HEK293 (cell line): ENCODE measurements around the gene MYL6B.

ENCODE experiments used
- CTCF ChIA-PET: fragments of 350-600 bp; formaldehyde crosslinking; extraction: SDS; loops from one replicate; lab custom pipeline; 2021; ENCODE audit warnings: antibody characterized with exemption; lab: Yijun Ruan, JAX
- POLR2A ChIA-PET: fragments of 300-600 bp; formaldehyde crosslinking; extraction: SDS; loops from one replicate; lab custom pipeline; 2020; ENCODE audit warnings: antibody characterized with exemption, inconsistent platforms; lab: Yijun Ruan, JAX
- H3K27ac ChIP-seq: fragments of 200-500 bp; sonication (Bioruptor generic); 2 replicates; pipeline ENCODE4 v1.5.1; 2014; ENCODE audit warnings: low read depth, low read length, control low read depth, inconsistent platforms; ENCODE audit errors: extremely low read depth
- H3K36me3 ChIP-seq, 2 experiments: fragments of 200-500 bp in 1 of 2; sonication (Bioruptor generic) in 1 of 2; 1 replicate in 1 of 2; 2 replicates in 1 of 2; pipeline ENCODE4 v1.5.1; 2014 to 2017; ENCODE audit warnings: inconsistent platforms in 2 of 2, low read length in 2 of 2; ENCODE audit not compliant: control insufficient read depth in 2 of 2, insufficient read depth in 1 of 2
- H3K4me1 ChIP-seq: fragments of 200-500 bp; sonication (Bioruptor generic); 2 replicates; pipeline ENCODE4 v1.5.1; 2014; ENCODE audit warnings: mild to moderate bottlenecking, low read length, inconsistent platforms; ENCODE audit not compliant: control insufficient read depth, insufficient read depth
- H3K4me3 ChIP-seq: 2 replicates; pipeline ENCODE4 v1.5.1; 2011; ENCODE audit warnings: low read depth, mild to moderate bottlenecking, control low read depth, low read length, moderate library complexity
- H3K9me3 ChIP-seq: fragments of 200-500 bp; sonication (Bioruptor generic); 2 replicates; pipeline ENCODE4 v1.5.1; 2014; ENCODE audit warnings: low read depth, low read length, inconsistent platforms; ENCODE audit not compliant: control insufficient read depth, insufficient read depth
- IKZF3 ChIP-seq: fragments of 450-650 bp; IDR thresholded peaks from 2 replicates; pipeline ENCODE4 v1.5.0; 2018; ENCODE audit warnings: missing biosample characterization, mild to moderate bottlenecking, missing genetic modification characterization, moderate library complexity
- KLF1 ChIP-seq: fragments of 450-650 bp; formaldehyde crosslinking; IDR thresholded peaks from 2 replicates; pipeline ENCODE4 v1.5.1; 2016; ENCODE audit warnings: missing biosample characterization, missing genetic modification characterization
- YY2 ChIP-seq: fragments of 450-650 bp; formaldehyde crosslinking; IDR thresholded peaks from 2 replicates; pipeline ENCODE4 v1.5.1; 2016; ENCODE audit warnings: missing biosample characterization, missing genetic modification characterization
- ZFP3 ChIP-seq: fragments of 450-650 bp; formaldehyde crosslinking; IDR thresholded peaks from 2 replicates; pipeline ENCODE4 v1.5.1; 2016; ENCODE audit warnings: low read depth, missing biosample characterization, missing genetic modification characterization
- ZNF175 ChIP-seq: fragments of 450-650 bp; formaldehyde crosslinking; IDR thresholded peaks from 2 replicates; pipeline ENCODE4 v1.5.1; 2016; ENCODE audit warnings: missing biosample characterization, missing genetic modification characterization
- ZNF248 ChIP-seq: fragments of 450-650 bp; formaldehyde crosslinking; IDR thresholded peaks from 2 replicates; pipeline ENCODE4 v1.5.1; 2017; ENCODE audit warnings: missing biosample characterization, missing genetic modification characterization
- ZNF292 ChIP-seq: fragments of 450-650 bp; formaldehyde crosslinking; IDR thresholded peaks from 2 replicates; pipeline ENCODE4 v1.5.1; 2016; ENCODE audit warnings: low read depth, missing biosample characterization, missing genetic modification characterization, borderline replicate concordance
- ZNF391 ChIP-seq: fragments of 450-650 bp; formaldehyde crosslinking; IDR thresholded peaks from 2 replicates; pipeline ENCODE4 v1.5.1; 2016; ENCODE audit warnings: low read depth, missing biosample characterization, missing genetic modification characterization, borderline replicate concordance
- ZNF501 ChIP-seq: fragments of 450-650 bp; formaldehyde crosslinking; IDR thresholded peaks from 2 replicates; pipeline ENCODE4 v1.5.1; 2016; ENCODE audit warnings: missing biosample characterization, missing genetic modification characterization
- ZNF530 ChIP-seq: fragments of 450-650 bp; formaldehyde crosslinking; IDR thresholded peaks from 2 replicates; pipeline ENCODE4 v1.5.1; 2016; ENCODE audit warnings: low read depth, missing biosample characterization, missing genetic modification characterization
- ZNF544 ChIP-seq: fragments of 450-650 bp; formaldehyde crosslinking; IDR thresholded peaks from 2 replicates; pipeline ENCODE4 v1.5.0; 2017; ENCODE audit warnings: missing biosample characterization, missing genetic modification characterization
- ZNF548 ChIP-seq: fragments of 450-650 bp; formaldehyde crosslinking; IDR thresholded peaks from 2 replicates; pipeline ENCODE4 v1.5.1; 2016; ENCODE audit warnings: missing biosample characterization, missing genetic modification characterization
- ZNF561 ChIP-seq: fragments of 450-650 bp; IDR thresholded peaks from 2 replicates; pipeline ENCODE4 v1.5.1; 2018; ENCODE audit warnings: missing biosample characterization, missing genetic modification characterization, borderline replicate concordance
- ZNF626 ChIP-seq: fragments of 450-650 bp; sonication (Bioruptor Pico); formaldehyde crosslinking; IDR thresholded peaks from 2 replicates; pipeline ENCODE4 v1.5.1; 2018; ENCODE audit warnings: missing biosample characterization, missing genetic modification characterization, inconsistent platforms
- ZNF843 ChIP-seq: fragments of 450-650 bp; formaldehyde crosslinking; IDR thresholded peaks from 2 replicates; pipeline ENCODE4 v1.5.1; 2016; ENCODE audit warnings: missing biosample characterization, missing genetic modification characterization
- TF ChIP-seq, protein P1 (sequence below): fragments of 450-650 bp; formaldehyde crosslinking; IDR thresholded peaks from 2 replicates; pipeline ENCODE4 v1.5.1; 2016; ENCODE audit warnings: missing biosample characterization, missing genetic modification characterization, borderline replicate concordance
- TF ChIP-seq, protein P2 (sequence below): fragments of 450-650 bp; formaldehyde crosslinking; IDR thresholded peaks from 2 replicates; pipeline ENCODE4 v1.5.1; 2017; ENCODE audit warnings: missing biosample characterization, missing genetic modification characterization
- TF ChIP-seq, protein P3 (sequence below): fragments of 450-650 bp; formaldehyde crosslinking; IDR thresholded peaks from 2 replicates; pipeline ENCODE4 v1.5.1; 2016; ENCODE audit warnings: missing biosample characterization, missing genetic modification characterization, borderline replicate concordance

The MYL6B gene

DNA sequence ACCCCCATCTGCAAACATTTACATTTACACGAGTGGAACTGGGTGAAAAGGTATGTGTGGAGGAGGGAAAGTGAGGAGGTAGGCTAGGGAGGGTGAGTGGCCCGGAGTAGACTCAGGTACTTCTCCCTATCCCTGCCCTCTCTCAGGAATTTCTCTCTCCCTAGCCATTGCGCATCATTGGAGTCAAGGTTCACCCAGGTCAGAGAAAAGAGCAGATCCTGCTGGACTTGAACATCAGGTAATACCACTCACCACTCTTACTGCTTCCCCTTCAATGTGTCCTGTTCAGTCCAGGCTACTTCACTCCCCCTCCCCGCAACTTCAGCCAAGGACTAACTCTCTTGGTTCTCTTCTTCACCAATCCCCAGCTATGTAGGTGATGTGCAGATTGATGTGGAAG, 21.5 kb upstream of the MYL6B start:
- Histone ChIP-seq H3K4me1 (peaks cover 9% of the 10 kb centered on the region), H3K27ac (no peak overlapping the region), H3K4me3 (no peak overlapping the region), H3K36me3 (peaks cover 26 to 55% of the 10 kb centered on the region in 2 experiments; a peak in 2 of 3 replicates), H3K9me3 (no peaks in the 10 kb centered on the region)
- POLR2A ChIA-PET = interaction anchor here (1.3 kb wide), 1 partner anchor 13 kb away, joined by 3 read pairs; no protein-coding TSS in a partner anchor
- TF ChIP-seq KLF1 (tag by site-specific recombination) (no peak), ZNF548 (tag by site-specific recombination) (no peak), ZNF843 (tag by site-specific recombination) (no peak), YY2 (no peak), ZNF561 (tag by site-specific recombination) (no peak), ZFP3 (tag by site-specific recombination) (no peak), ZNF391 (tag by site-specific recombination) (no peak), IKZF3 (no peak), ZNF530 (no peak), ZNF292 (tag by site-specific recombination) (no peak), ZNF501 (no peak), ZNF175 (tag by site-specific recombination) (no peak), ZNF626 (tag by site-specific recombination) (no peak), ZNF248 (tag by site-specific recombination) (no peak), ZNF544 (tag by site-specific recombination) (no peak)
- TF ChIP-seq, protein P1, sequence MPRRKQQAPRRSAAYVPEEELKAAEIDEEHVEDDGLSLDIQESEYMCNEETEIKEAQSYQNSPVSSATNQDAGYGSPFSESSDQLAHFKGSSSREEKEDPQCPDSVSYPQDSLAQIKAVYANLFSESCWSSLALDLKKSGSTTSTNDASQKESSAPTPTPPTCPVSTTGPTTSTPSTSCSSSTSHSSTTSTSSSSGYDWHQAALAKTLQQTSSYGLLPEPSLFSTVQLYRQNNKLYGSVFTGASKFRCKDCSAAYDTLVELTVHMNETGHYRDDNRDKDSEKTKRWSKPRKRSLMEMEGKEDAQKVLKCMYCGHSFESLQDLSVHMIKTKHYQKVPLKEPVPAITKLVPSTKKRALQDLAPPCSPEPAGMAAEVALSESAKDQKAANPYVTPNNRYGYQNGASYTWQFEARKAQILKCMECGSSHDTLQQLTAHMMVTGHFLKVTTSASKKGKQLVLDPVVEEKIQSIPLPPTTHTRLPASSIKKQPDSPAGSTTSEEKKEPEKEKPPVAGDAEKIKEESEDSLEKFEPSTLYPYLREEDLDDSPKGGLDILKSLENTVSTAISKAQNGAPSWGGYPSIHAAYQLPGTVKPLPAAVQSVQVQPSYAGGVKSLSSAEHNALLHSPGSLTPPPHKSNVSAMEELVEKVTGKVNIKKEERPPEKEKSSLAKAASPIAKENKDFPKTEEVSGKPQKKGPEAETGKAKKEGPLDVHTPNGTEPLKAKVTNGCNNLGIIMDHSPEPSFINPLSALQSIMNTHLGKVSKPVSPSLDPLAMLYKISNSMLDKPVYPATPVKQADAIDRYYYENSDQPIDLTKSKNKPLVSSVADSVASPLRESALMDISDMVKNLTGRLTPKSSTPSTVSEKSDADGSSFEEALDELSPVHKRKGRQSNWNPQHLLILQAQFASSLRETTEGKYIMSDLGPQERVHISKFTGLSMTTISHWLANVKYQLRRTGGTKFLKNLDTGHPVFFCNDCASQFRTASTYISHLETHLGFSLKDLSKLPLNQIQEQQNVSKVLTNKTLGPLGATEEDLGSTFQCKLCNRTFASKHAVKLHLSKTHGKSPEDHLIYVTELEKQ (tag by site-specific recombination) = no peak
- TF ChIP-seq, protein P2, sequence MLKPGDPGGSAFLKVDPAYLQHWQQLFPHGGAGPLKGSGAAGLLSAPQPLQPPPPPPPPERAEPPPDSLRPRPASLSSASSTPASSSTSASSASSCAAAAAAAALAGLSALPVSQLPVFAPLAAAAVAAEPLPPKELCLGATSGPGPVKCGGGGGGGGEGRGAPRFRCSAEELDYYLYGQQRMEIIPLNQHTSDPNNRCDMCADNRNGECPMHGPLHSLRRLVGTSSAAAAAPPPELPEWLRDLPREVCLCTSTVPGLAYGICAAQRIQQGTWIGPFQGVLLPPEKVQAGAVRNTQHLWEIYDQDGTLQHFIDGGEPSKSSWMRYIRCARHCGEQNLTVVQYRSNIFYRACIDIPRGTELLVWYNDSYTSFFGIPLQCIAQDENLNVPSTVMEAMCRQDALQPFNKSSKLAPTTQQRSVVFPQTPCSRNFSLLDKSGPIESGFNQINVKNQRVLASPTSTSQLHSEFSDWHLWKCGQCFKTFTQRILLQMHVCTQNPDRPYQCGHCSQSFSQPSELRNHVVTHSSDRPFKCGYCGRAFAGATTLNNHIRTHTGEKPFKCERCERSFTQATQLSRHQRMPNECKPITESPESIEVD (tag by site-specific recombination) = no peak
- TF ChIP-seq, protein P3, sequence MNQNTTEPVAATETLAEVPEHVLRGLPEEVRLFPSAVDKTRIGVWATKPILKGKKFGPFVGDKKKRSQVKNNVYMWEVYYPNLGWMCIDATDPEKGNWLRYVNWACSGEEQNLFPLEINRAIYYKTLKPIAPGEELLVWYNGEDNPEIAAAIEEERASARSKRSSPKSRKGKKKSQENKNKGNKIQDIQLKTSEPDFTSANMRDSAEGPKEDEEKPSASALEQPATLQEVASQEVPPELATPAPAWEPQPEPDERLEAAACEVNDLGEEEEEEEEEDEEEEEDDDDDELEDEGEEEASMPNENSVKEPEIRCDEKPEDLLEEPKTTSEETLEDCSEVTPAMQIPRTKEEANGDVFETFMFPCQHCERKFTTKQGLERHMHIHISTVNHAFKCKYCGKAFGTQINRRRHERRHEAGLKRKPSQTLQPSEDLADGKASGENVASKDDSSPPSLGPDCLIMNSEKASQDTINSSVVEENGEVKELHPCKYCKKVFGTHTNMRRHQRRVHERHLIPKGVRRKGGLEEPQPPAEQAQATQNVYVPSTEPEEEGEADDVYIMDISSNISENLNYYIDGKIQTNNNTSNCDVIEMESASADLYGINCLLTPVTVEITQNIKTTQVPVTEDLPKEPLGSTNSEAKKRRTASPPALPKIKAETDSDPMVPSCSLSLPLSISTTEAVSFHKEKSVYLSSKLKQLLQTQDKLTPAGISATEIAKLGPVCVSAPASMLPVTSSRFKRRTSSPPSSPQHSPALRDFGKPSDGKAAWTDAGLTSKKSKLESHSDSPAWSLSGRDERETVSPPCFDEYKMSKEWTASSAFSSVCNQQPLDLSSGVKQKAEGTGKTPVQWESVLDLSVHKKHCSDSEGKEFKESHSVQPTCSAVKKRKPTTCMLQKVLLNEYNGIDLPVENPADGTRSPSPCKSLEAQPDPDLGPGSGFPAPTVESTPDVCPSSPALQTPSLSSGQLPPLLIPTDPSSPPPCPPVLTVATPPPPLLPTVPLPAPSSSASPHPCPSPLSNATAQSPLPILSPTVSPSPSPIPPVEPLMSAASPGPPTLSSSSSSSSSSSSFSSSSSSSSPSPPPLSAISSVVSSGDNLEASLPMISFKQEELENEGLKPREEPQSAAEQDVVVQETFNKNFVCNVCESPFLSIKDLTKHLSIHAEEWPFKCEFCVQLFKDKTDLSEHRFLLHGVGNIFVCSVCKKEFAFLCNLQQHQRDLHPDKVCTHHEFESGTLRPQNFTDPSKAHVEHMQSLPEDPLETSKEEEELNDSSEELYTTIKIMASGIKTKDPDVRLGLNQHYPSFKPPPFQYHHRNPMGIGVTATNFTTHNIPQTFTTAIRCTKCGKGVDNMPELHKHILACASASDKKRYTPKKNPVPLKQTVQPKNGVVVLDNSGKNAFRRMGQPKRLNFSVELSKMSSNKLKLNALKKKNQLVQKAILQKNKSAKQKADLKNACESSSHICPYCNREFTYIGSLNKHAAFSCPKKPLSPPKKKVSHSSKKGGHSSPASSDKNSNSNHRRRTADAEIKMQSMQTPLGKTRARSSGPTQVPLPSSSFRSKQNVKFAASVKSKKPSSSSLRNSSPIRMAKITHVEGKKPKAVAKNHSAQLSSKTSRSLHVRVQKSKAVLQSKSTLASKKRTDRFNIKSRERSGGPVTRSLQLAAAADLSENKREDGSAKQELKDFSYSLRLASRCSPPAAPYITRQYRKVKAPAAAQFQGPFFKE (tag by site-specific recombination) = no peak
- CTCF ChIA-PET = interaction anchor here (0.9 kb wide), 1 partner anchor 11 kb away, joined by 4 read pairs; no protein-coding TSS in a partner anchor
